Middle frontal gyrus (tissue), 1 donor: Measurements from ENCODE around the gene MGAT5.
"Not testable (repeated sequence)": the region's sequence is repeated elsewhere in the genome, so short reads cannot be mapped to it uniquely, and the experiment has no call there.

Source experiments
- DNase-seq: peaks from one replicate; pipeline ENCODE4 v3.0.0-alpha.2; 2015; ENCODE audit warnings: low spot score; ENCODE audit errors: extremely low spot score

MGAT5 gene

GRCh38 chr2:134462791-134463698 lies 209.2 kb downstream of the MGAT5 start:
- DNase-seq = no peak

GRCh38 chr2:134463699-134464022 lies 209.8 kb downstream of the MGAT5 start:
- no peak for DNase-seq

GRCh38 chr2:134465228-134466105 lies 211.6 kb downstream of the MGAT5 start:
- no peak for DNase-seq

GRCh38 chr2:134466141-134466540 lies 212.3 kb downstream of the MGAT5 start:
- DNase-seq = no peak

- DNase-seq = no peak
These were observed 214.3 kb downstream of the MGAT5 start for GRCh38 chr2:134468164-134468563.

GRCh38 chr2:134468776-134469175 lies 214.9 kb downstream of the MGAT5 start:
- DNase-seq = no peak

- DNase-seq = no peak
These were observed 215.7 kb downstream of the MGAT5 start for GRCh38 chr2:134469516-134470115.

GRCh38 chr2:134470561-134471168 lies 216.8 kb downstream of the MGAT5 start:
- no peak for DNase-seq

GRCh38 chr2:134476982-134477381 lies 223.1 kb downstream of the MGAT5 start:
- DNase-seq = not testable (repeated sequence)

- DNase-seq = no peak
These were observed 225.9 kb downstream of the MGAT5 start for GRCh38 chr2:134479696-134480330.

- no peak for DNase-seq
These were observed 228.4 kb downstream of the MGAT5 start for GRCh38 chr2:134482131-134482723.

- no peak for DNase-seq
These were observed 229.0 kb downstream of the MGAT5 start for GRCh38 chr2:134482766-134483340.

- no peak for DNase-seq
These were observed 236.0 kb downstream of the MGAT5 start for GRCh38 chr2:134489732-134490384.

GRCh38 chr2:134490559-134490958 lies 236.7 kb downstream of the MGAT5 start:
- DNase-seq = no peak

- no peak for DNase-seq
These were observed 237.2 kb downstream of the MGAT5 start for GRCh38 chr2:134491022-134491421.

- DNase-seq = no peak
These were observed 238.0 kb downstream of the MGAT5 start for GRCh38 chr2:134491771-134492441.

GRCh38 chr2:134493797-134494196 lies 239.9 kb downstream of the MGAT5 start:
- no peak for DNase-seq

- no peak for DNase-seq
These were observed 244.8 kb downstream of the MGAT5 start for GRCh38 chr2:134498654-134499053.

- no peak for DNase-seq
These were observed 245.5 kb downstream of the MGAT5 start for GRCh38 chr2:134499307-134499926.
